MM.1S (cell line): Measurements from ENCODE around the gene CSGALNACT2.

Experiments used
- DNase-seq: peaks from one replicate; pipeline ENCODE4 v3.0.0-alpha.2; 2015
- H2AFZ ChIP-seq: fragments of 300-600 bp; sonication (generic); 2 replicates; pipeline ENCODE4 v1.6.0; 2016; ENCODE audit warnings: antibody characterized with exemption, low read length
- H3F3A ChIP-seq: fragments of 300-600 bp; sonication (generic); 2 replicates; pipeline ENCODE4 v1.6.1; 2016; ENCODE audit warnings: mild to moderate bottlenecking, antibody characterized with exemption, low read length, moderate library complexity, mixed read lengths; ENCODE audit not compliant: insufficient read depth
- H3K27ac ChIP-seq: fragments of 300-600 bp; sonication (generic); 2 replicates; pipeline ENCODE4 v1.5.1; 2016; ENCODE audit warnings: mild to moderate bottlenecking, low read length
- H3K27me3 ChIP-seq: fragments of 300-600 bp; sonication (generic); replicated peaks from 2 replicates; pipeline ENCODE4 v1.6.0; 2016; ENCODE audit warnings: low read length; ENCODE audit not compliant: insufficient read depth
- H3K36me3 ChIP-seq: fragments of 300-600 bp; sonication (generic); replicated peaks from 2 replicates; pipeline ENCODE4 v1.6.1; 2016; ENCODE audit warnings: mild to moderate bottlenecking, low read length, mixed read lengths; ENCODE audit not compliant: insufficient read depth
- H3K4me1 ChIP-seq: fragments of 300-600 bp; sonication (generic); 2 replicates; pipeline ENCODE4 v1.6.1; 2016; ENCODE audit warnings: low read length, mixed read lengths
- H3K4me2 ChIP-seq: fragments of 300-600 bp; sonication (generic); 2 replicates; pipeline ENCODE4 v1.6.0; 2016; ENCODE audit warnings: low read depth, low read length
- H3K4me3 ChIP-seq: fragments of 300-600 bp; sonication (generic); 2 replicates; pipeline ENCODE4 v1.5.1; 2016; ENCODE audit warnings: low read length, mixed read lengths
- H3K79me2 ChIP-seq: fragments of 300-600 bp; sonication (generic); 2 replicates; pipeline ENCODE4 v1.6.1; 2016; ENCODE audit warnings: mixed run types, low read length, mixed read lengths
- H3K9ac ChIP-seq: fragments of 300-600 bp; sonication (generic); 2 replicates; pipeline ENCODE4 v1.6.1; 2016; ENCODE audit warnings: low read length, mixed read lengths
- H3K9me2 ChIP-seq: fragments of 300-600 bp; sonication (generic); replicated peaks from 2 replicates; pipeline ENCODE4 v1.6.1; 2016; ENCODE audit warnings: mild to moderate bottlenecking, low read length, mixed read lengths; ENCODE audit not compliant: insufficient read depth
- H3K9me3 ChIP-seq: fragments of 300-600 bp; sonication (generic); replicated peaks from 2 replicates; pipeline ENCODE4 v1.6.1; 2016; ENCODE audit warnings: mild to moderate bottlenecking, low read length, mixed read lengths; ENCODE audit not compliant: insufficient read depth
- H4K20me1 ChIP-seq: fragments of 300-600 bp; sonication (generic); 2 replicates; pipeline ENCODE4 v1.6.1; 2016; ENCODE audit warnings: mild to moderate bottlenecking, low read length, moderate library complexity, mixed read lengths; ENCODE audit not compliant: insufficient read depth
- EZH2 ChIP-seq: fragments of 300-600 bp; sonication (generic); optimal IDR thresholded peaks from 2 replicates; pipeline ENCODE3; 2017; ENCODE audit warnings: low read depth, mild to moderate bottlenecking, antibody characterized with exemption, low read length, mixed read lengths
- EZH2phosphoT487 ChIP-seq: fragments of 300-600 bp; sonication (generic); IDR thresholded peaks from 2 replicates; pipeline ENCODE4 v1.6.1; 2018; ENCODE audit warnings: antibody characterized with exemption, low read length
- TF ChIP-seq, protein P1 (sequence below): fragments of 300-600 bp; sonication (generic); IDR thresholded peaks from 2 replicates; pipeline ENCODE4 v1.5.1; 2016; ENCODE audit warnings: antibody characterized with exemption, low read length, mixed read lengths

Gene CSGALNACT2

DNA sequence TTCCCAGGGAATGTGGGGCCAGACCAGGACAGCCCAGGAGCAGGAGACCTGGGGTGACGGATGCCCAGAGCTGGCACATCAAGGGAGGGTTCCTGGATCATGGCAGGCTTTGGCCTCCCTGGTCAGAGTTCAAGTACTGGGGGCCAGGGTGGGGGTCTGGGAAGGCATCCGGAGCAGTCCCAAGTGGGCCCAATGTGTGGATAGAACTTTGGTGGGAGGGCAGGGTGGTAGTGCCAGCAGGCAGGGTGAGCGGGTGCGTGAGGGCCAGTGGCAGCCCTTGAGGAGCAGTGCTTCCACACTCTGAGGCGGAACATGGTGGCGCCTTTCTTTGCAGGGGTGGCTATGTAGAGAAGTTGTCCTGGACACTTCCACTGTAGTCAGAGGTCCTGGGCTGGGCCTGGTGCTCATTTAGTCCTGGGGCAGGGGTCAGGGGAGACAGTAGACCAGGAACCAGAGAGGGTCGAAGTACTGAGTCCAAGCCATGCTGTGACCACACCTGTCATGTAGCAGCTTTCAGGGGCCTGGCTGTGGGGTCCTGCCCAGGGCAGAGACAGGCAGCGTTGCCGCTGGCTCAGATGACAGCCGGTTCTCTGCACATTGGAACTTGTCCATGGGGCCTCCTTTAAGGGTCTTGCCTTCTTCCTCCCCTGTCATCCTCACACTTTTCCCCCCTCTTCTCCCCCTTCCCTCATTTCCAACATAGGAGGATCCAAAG is 22.2 kb upstream of the CSGALNACT2 start:
- Histone ChIP-seq H3F3A (no peaks in the 10 kb centered on the region), H2AFZ (no peak overlapping the region), H4K20me1 (no peaks in the 10 kb centered on the region), H3K79me2 (no peaks in the 10 kb centered on the region), H3K4me2 (no peak overlapping the region), H3K36me3 (no peaks in the 10 kb centered on the region), H3K27ac (no peak overlapping the region), H3K9me2 (no peaks in the 10 kb centered on the region), H3K4me1 (0 out of 2 replicates have a peak, but pooled peaks cover 2% of the 10 kb centered on the region), H3K27me3 (no peaks in the 10 kb centered on the region), H3K9ac (no peak overlapping the region), H3K4me3 (no peak overlapping the region), H3K9me3 (no peaks in the 10 kb centered on the region)
- no peak for TF ChIP-seq EZH2
- TF ChIP-seq, protein P1, sequence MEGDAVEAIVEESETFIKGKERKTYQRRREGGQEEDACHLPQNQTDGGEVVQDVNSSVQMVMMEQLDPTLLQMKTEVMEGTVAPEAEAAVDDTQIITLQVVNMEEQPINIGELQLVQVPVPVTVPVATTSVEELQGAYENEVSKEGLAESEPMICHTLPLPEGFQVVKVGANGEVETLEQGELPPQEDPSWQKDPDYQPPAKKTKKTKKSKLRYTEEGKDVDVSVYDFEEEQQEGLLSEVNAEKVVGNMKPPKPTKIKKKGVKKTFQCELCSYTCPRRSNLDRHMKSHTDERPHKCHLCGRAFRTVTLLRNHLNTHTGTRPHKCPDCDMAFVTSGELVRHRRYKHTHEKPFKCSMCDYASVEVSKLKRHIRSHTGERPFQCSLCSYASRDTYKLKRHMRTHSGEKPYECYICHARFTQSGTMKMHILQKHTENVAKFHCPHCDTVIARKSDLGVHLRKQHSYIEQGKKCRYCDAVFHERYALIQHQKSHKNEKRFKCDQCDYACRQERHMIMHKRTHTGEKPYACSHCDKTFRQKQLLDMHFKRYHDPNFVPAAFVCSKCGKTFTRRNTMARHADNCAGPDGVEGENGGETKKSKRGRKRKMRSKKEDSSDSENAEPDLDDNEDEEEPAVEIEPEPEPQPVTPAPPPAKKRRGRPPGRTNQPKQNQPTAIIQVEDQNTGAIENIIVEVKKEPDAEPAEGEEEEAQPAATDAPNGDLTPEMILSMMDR = no peak
- no peak for TF ChIP-seq EZH2phosphoT487
- DNase-seq = no peak

DNA sequence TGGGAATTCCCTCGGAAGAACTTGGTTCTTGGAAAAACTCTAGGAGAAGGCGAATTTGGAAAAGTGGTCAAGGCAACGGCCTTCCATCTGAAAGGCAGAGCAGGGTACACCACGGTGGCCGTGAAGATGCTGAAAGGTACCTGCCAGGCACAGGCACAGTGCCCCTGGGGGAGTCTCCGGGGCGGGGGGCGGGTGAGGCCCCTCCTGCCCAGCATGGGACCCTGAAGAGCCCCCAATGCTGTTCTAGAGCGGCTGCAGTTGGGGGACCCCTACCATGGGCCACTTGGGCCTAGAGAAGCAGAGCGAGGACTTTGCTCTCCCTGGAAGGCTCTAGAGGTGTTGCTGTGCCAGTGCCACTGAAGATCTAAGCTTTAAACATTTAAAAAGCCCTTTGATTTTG is 21.6 kb upstream of the CSGALNACT2 start:
- TF ChIP-seq EZH2phosphoT487 (no peak), EZH2 (no peak)
- TF ChIP-seq, protein P1 = no peak
- Histone ChIP-seq H3K36me3 (no peaks in the 10 kb centered on the region), H3K4me3 (no peak overlapping the region), H3K4me1 (no peaks in the 10 kb centered on the region), H3K4me2 (no peak overlapping the region), H3F3A (no peaks in the 10 kb centered on the region), H3K9me2 (no peaks in the 10 kb centered on the region), H3K27ac (no peak overlapping the region), H4K20me1 (no peaks in the 10 kb centered on the region), H2AFZ (no peak overlapping the region), H3K27me3 (no peaks in the 10 kb centered on the region), H3K79me2 (no peaks in the 10 kb centered on the region), H3K9me3 (no peaks in the 10 kb centered on the region), H3K9ac (no peak overlapping the region)
- DNase-seq = no peak

DNA sequence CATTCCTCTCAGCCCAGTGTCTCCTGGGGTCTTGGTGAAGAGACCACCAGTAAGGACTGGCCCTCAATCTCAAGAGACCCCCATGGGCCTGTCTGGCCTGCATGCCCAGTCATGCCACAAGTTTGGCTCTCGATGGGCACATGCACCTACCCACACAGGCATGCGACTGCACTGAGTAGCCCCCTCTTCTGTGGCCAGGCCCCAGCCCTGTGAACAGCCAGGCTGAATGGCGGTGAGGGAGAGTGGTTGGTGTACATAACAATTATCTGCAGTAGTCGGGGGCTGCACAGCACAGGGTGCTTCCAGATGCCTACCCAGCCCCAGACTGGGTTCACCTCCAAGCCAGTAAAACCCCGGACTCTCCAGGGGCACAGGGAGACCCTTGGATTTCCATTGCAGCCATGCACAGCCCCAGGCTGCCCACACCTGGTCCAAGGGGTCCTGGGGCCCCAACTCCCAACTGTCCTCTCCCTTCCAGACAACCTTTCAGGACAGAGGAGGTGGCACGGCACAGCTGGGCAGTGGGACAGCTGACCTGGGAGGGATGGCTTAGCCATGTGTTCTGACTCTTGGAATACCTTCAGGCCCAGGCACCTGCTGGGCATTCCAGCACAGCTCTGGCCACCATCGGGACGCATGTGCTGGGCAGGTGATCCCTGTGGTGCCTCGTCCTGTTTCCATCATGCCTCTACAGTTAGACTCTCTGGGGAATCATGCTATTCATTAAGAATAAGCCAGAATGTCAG is 21.0 kb upstream of the CSGALNACT2 start:
- no peaks in the 10 kb centered on the region for H3K36me3 ChIP-seq
- no peak overlapping the region for H3K9ac ChIP-seq
- H3K4me3 ChIP-seq = no peak overlapping the region
- no peak overlapping the region for H3K27ac ChIP-seq
- TF ChIP-seq EZH2 (no peak), EZH2phosphoT487 (no peak)
- TF ChIP-seq, protein P1 = no peak
- no peaks in the 10 kb centered on the region for H3K79me2 ChIP-seq
- H4K20me1 ChIP-seq = no peaks in the 10 kb centered on the region
- H3K4me2 ChIP-seq = no peak overlapping the region
- no peak for DNase-seq
- H3K27me3 ChIP-seq = no peaks in the 10 kb centered on the region
- H3K9me2 ChIP-seq = no peaks in the 10 kb centered on the region
- no peaks in the 10 kb centered on the region for H3K4me1 ChIP-seq
- H3F3A ChIP-seq = no peaks in the 10 kb centered on the region
- no peak overlapping the region for H2AFZ ChIP-seq
- H3K9me3 ChIP-seq = no peaks in the 10 kb centered on the region
